ENCODE data around the gene BBOF1. TPM values are rescaled to one million over a fixed set of nuclear protein-coding genes. Genes with fewer than 3 reads are reported as not detected.

BBOF1 gene
- total and polyA plus RNA-seq, 2 of the 8 experiments (the other 6 are each of a cell fraction or from before 2014, with no cell fraction given), result 0.26 to 0.60 TPM

DNA sequence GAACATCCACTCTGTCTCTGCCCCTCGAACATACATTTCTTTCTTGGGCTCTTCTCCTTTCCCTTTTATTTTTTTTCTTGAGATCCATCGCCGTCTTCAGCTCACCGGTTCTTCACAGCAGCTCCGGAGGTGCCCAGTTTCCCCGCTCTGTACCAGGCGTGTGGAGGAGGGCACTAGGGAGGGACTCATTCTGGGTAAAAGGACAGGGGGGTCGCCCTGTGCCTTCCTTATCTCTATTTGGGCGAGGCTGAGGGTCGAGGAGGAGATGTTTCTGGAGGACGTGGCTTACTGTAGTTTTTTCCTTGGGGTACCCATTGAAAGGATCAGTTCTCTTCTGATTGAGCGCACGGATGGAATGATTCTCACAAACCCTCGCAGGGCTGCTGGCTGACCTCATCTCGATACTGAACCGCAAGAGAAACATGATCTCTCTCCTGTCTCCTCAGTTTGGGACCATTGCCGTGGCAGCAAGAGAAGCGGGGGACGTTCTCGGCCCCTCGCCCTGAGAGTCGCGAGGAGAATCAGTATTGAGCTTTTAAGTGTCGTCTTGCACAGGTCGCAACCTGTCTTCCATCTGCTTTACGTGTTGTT is 66.0 kb downstream of the BBOF1 start (continued):
- TF ChIP-seq RXRA (IDR thresholded peaks at IDR 0.05; ENCODE audit: insufficient read depth, low read depth, low read length) (no peak), CREB1 (IDR thresholded peaks at IDR 0.05) (no peak), TBP (IDR thresholded peaks at IDR 0.05; ENCODE audit: low read depth, low read length) (0 out of 2 replicates have a peak, but pooled peaks have one; percentile 11), KDM5A (IDR thresholded peaks at IDR 0.05; ENCODE audit: low read length) (peak; percentile 60; the same call in 1 of the 2 replicates), BACH1 (IDR thresholded peaks at IDR 0.05; ENCODE audit: low read length) (no peak), RAD21 (IDR thresholded peaks at IDR 0.05 in 1 of 2, conservative IDR thresholded peaks at IDR 0.05 in 1 of 2; ENCODE audit: low read depth in 2 of 2, low read length in 2 of 2) (no peak), POLR2A (IDR thresholded peaks at IDR 0.05; ENCODE audit: control extremely low read depth in 1 of 2, low read depth in 2 of 2, low read length in 2 of 2) (peak; percentile 62 to 75; a peak in 2 of 3 replicates), JUN (IDR thresholded peaks at IDR 0.05; ENCODE audit: low read depth, low read length) (no peak), POLR2AphosphoS5 (IDR thresholded peaks at IDR 0.05; ENCODE audit: low read depth, low read length) (peak; percentile 48), SUZ12 (IDR thresholded peaks at IDR 0.05; ENCODE audit: low read length) (no peak), SAP30 (IDR thresholded peaks at IDR 0.05; ENCODE audit: insufficient read depth, insufficient replicate concordance, low read length) (no peak), USF2 (IDR thresholded peaks at IDR 0.05; ENCODE audit: low read length) (no peak)
